K562 (cell line): ENCODE data around the gene JDP2. TPM values are rescaled to one million over a fixed set of nuclear protein-coding genes. Genes with fewer than 3 reads are reported as not detected.

Experiments used
- ATAC-seq: fragments of 200-7000 bp; cut with Tn5 transposase; 3 replicates; pipeline ENCODE4 v1.9.1; 2020; ENCODE audit warnings: moderate library complexity
- BruUV-seq: library from RNA; stranded (reverse); fragments of 400-500 nt; replicated peaks from 2 replicates; lab custom pipeline; 2021; lab: Mats Ljungman, UMichigan
- CTCF ChIA-PET: fragments of 300-600 bp; formaldehyde crosslinking; extraction: SDS; loops from one replicate; lab custom pipeline; 2021; ENCODE audit warnings: low intra/inter-chr PET ratio; lab: Yijun Ruan, JAX
- POLR2A ChIA-PET: fragments of 300-600, 350-650 bp; sonication (Branson Sonifier 250); formaldehyde crosslinking; extraction: SDS; loops from one replicate; lab custom pipeline; 2021; ENCODE audit warnings: antibody characterized with exemption, inconsistent platforms; lab: Yijun Ruan, JAX
- DNase-seq, 4 experiments: peaks; one replicate each; pipeline versions ENCODE4 v3.0.0 to v3.0.0-alpha.2; 2011 to 2018; ENCODE audit warnings: low spot score in 3 of 4, mixed read lengths in 3 of 4; ENCODE audit errors: extremely low read depth in 1 of 4
- FAIRE-seq: peaks from 2 replicates; lab custom pipeline; 2011; peaks lifted over from hg19 to GRCh38; lab: Jason Lieb, UNC
- H2AFZ ChIP-seq: 2 replicates; pipeline ENCODE4 v1.6.0; 2011; ENCODE audit warnings: low read depth, low read length, control low read depth, inconsistent platforms
- H3K27ac ChIP-seq: fragments of 200-600 bp; 3 replicates; pipeline ENCODE4 v1.8.0; 2011; ENCODE audit warnings: low read depth, mild to moderate bottlenecking, control low read depth, inconsistent platforms, low read length, moderate library complexity, mixed read lengths; ENCODE audit errors: extremely low read depth
- H3K27me3 ChIP-seq, 2 experiments: fragments of 300-600 bp in 1 of 2; 2 replicates in 1 of 2; 3 replicates in 1 of 2; pipeline versions ENCODE4 v1.6.0 to v1.8.0; 2011; ENCODE audit warnings: inconsistent platforms in 2 of 2, low read length in 2 of 2, mild to moderate bottlenecking in 1 of 2, mixed read lengths in 1 of 2, moderate library complexity in 1 of 2; ENCODE audit not compliant: control insufficient read depth in 2 of 2, insufficient read depth in 2 of 2
- H3K36me3 ChIP-seq: fragments of 300-600 bp; 3 replicates; pipeline ENCODE4 v1.8.0; 2011; ENCODE audit warnings: mild to moderate bottlenecking, low read length, inconsistent platforms; ENCODE audit not compliant: control insufficient read depth, insufficient read depth
- H3K4me1 ChIP-seq, 2 experiments: fragments of 200-600 bp in 1 of 2; replicated peaks in 1 of 2; 2 replicates in 1 of 2; 3 replicates in 1 of 2; pipeline versions ENCODE4 v1.5.1 to v1.8.0; 2011; ENCODE audit warnings: inconsistent platforms in 2 of 2, low read length in 2 of 2, mild to moderate bottlenecking in 1 of 2, mixed read lengths in 1 of 2, moderate library complexity in 1 of 2; ENCODE audit not compliant: control insufficient read depth in 2 of 2, insufficient read depth in 2 of 2
- H3K4me2 ChIP-seq: 2 replicates; pipeline ENCODE4 v1.6.1; 2011; ENCODE audit warnings: low read length, control low read depth, inconsistent platforms, mixed read lengths; ENCODE audit not compliant: insufficient read depth
- H3K4me3 ChIP-seq: fragments of 200-600 bp; sonication (generic), shearing (Covaris generic); 2 replicates; pipeline ENCODE4 v1.5.1; 2016; ENCODE audit warnings: control low read depth, inconsistent platforms
- H3K79me2 ChIP-seq: fragments of 200-600 bp; 3 replicates; pipeline ENCODE4 v1.8.0; 2011; ENCODE audit warnings: low read length, inconsistent platforms; ENCODE audit not compliant: control insufficient read depth, insufficient read depth
- H3K9ac ChIP-seq, 2 experiments: 2 replicates each; pipeline versions ENCODE4 v1.6.0 to v1.6.1; 2011; ENCODE audit warnings: low read depth in 2 of 2, low read length in 2 of 2, control low read depth in 1 of 2, inconsistent platforms in 1 of 2, mild to moderate bottlenecking in 1 of 2, mixed read lengths in 1 of 2; ENCODE audit not compliant: insufficient read depth in 1 of 2
- H3K9me1 ChIP-seq: one replicate; pipeline ENCODE4 v1.6.0; 2011; ENCODE audit warnings: inconsistent platforms, mild to moderate bottlenecking, low read length, moderate library complexity; ENCODE audit not compliant: control insufficient read depth, insufficient read depth
- H3K9me3 ChIP-seq: replicated peaks from 2 replicates; pipeline ENCODE4 v1.5.1; 2011; ENCODE audit warnings: low read depth, low read length, inconsistent platforms; ENCODE audit not compliant: control insufficient read depth, insufficient read depth
- H4K20me1 ChIP-seq: replicated peaks from 2 replicates; pipeline ENCODE4 v1.6.1; 2011; ENCODE audit warnings: low read length, inconsistent platforms, mixed read lengths; ENCODE audit not compliant: control insufficient read depth, insufficient read depth
- ATF7 ChIP-seq: fragments of 450-650 bp; IDR thresholded peaks from 2 replicates; pipeline ENCODE4 v1.7.1; 2014; ENCODE audit warnings: mild to moderate bottlenecking, moderate library complexity
- DPF2 ChIP-seq: fragments of 450-650 bp; IDR thresholded peaks from 2 replicates; pipeline ENCODE4 v1.6.1; 2016
- ESRRA ChIP-seq: fragments of 450-650 bp; IDR thresholded peaks from 2 replicates; pipeline ENCODE4 v1.6.1; 2014; ENCODE audit warnings: low read depth, mild to moderate bottlenecking, moderate library complexity, borderline replicate concordance
- HDGF ChIP-seq: fragments of 450-650 bp; IDR thresholded peaks from 2 replicates; pipeline ENCODE4 v1.6.1; 2016
- HOXB6 ChIP-seq: fragments of 250-450 bp; sonication (Bioruptor Pico); IDR thresholded peaks from 2 replicates; pipeline ENCODE4 v1.5.1; 2022; ENCODE audit warnings: mild to moderate bottlenecking, borderline replicate concordance
- MAFG ChIP-seq: fragments of 450-650 bp; conservative IDR thresholded peaks from 2 replicates; pipeline ENCODE4 v1.6.1; 2016; ENCODE audit warnings: missing genetic modification characterization, missing compliant biosample characterization
- NR2F6 ChIP-seq: fragments of 450-650 bp; formaldehyde crosslinking; IDR thresholded peaks from 2 replicates; pipeline ENCODE4 v1.4.0; 2020; ENCODE audit warnings: mild to moderate bottlenecking
- NRF1 ChIP-seq, 2 experiments: fragments of 450-650 bp; IDR thresholded peaks in 1 of 2; conservative IDR thresholded peaks in 1 of 2; 2 replicates each; pipeline ENCODE4 v1.6.1; 2014; ENCODE audit warnings: mild to moderate bottlenecking in 2 of 2
- SMC3 ChIP-seq: conservative IDR thresholded peaks from 2 replicates; pipeline ENCODE4 v1.6.1; 2011; ENCODE audit warnings: low read depth, low read length, improper control_type of control experiment; ENCODE audit not compliant: insufficient read depth
- TAF7 ChIP-seq: fragments of 450-650 bp; IDR thresholded peaks from 2 replicates; pipeline ENCODE4 v1.6.1; 2016; ENCODE audit warnings: missing genetic modification characterization, missing compliant biosample characterization
- TSHZ1 ChIP-seq: fragments of 250-450 bp; sonication (Bioruptor Pico); IDR thresholded peaks from 2 replicates; pipeline ENCODE4 v1.4.0; 2020; ENCODE audit warnings: mild to moderate bottlenecking, moderate library complexity
- ZC3H8 ChIP-seq: fragments of 450-650 bp; IDR thresholded peaks from 2 replicates; pipeline ENCODE4 v1.6.1; 2017
- ZNF124 ChIP-seq: sonication (generic); formaldehyde crosslinking; IDR thresholded peaks from 2 replicates; pipeline ENCODE4 v1.8.1; 2022; ENCODE audit warnings: missing genetic modification reagents
- ZNF436 ChIP-seq: fragments of 250-450, 450-650 bp; sonication (Bioruptor Pico); formaldehyde crosslinking; IDR thresholded peaks from 2 replicates; pipeline ENCODE4 v1.7.0; 2020; ENCODE audit warnings: mild to moderate bottlenecking
- ZNF785 ChIP-seq: fragments of 250-450 bp; sonication (Bioruptor Pico); IDR thresholded peaks from 2 replicates; pipeline ENCODE4 v1.4.0; 2020; ENCODE audit warnings: mild to moderate bottlenecking
- WGBS: fragments of 100-300 bp; shearing (Covaris generic); methylation state at CpG from one replicate; pipeline ENCODE4 v1.1.6; 2016; ENCODE audit warnings: low coverage, mixed read lengths; ENCODE audit not compliant: insufficient coverage; ENCODE audit errors: missing lambda C conversion rate; 5-methylcytosine and 5-hydroxymethylcytosine counted together
- in situ Hi-C: fragments of 300-500 bp; cut with MboI; formaldehyde crosslinking; loops from 4 replicates; pipeline ENCODE4 v1.15.0; 2018; ENCODE audit warnings: inconsistent platforms, mixed read lengths
- intact Hi-C: fragments of 100-400 bp; cut with micrococcal nuclease; formaldehyde crosslinking; loops from 2 replicates; pipeline ENCODE4 v1.14.2; 2022
- polyA plus RNA-seq, 8 experiments: library from polyadenylated mRNA; depleted of rRNA in 4 of 8; stranded (reverse) in 5 of 8; unstranded in 3 of 8; fragments of >200 nt; fragmentation: Nextera tagmentation in 2 of 8; fragmentation: Illumina TruSeq in 1 of 8; extraction: Ambion mirVana in 2 of 8; extraction: Trizol in 1 of 8; gene quantifications; 2 replicates each; pipeline versions ENCODE4 v1.2.1 to v1.2.3, GENCODE V29; 2011 to 2014; ENCODE audit warnings: inconsistent platforms in 1 of 8, missing spikeins in 1 of 8
- total RNA-seq, 7 experiments: library from RNA; depleted of rRNA in 6 of 7; stranded (reverse); fragments of >200 nt in 6 of 7; fragmentation: Illumina TruSeq in 2 of 7; extraction: Trizol in 2 of 7; gene quantifications; 2 replicates each; pipeline versions ENCODE4 v1.2.1 to v1.2.3, GENCODE V29; 2011 to 2021; ENCODE audit warnings: low replicate concordance in 1 of 7
- TF ChIP-seq, protein P1 (sequence below): sonication (generic); formaldehyde crosslinking; IDR thresholded peaks from 2 replicates; pipeline ENCODE4 v1.8.0; 2022; ENCODE audit warnings: mild to moderate bottlenecking, missing genetic modification reagents
- TF ChIP-seq, protein P2 (sequence below): fragments of 450-650 bp; IDR thresholded peaks from 2 replicates; pipeline ENCODE4 v1.6.1; 2017; ENCODE audit warnings: antibody characterized with exemption

JDP2 gene
- total and polyA plus RNA-seq, 9 of the 15 experiments (the other 6 are each of a cell fraction or from before 2014, with no cell fraction given) = 0.27 to 13.8 (median 3.1) TPM

GRCh38 chr14:75442642-75443041, 14.8 kb downstream of the JDP2 start (continued):
- TF ChIP-seq ZNF124 = no peak
- TF ChIP-seq ZNF785 = no peak
- TF ChIP-seq DPF2 = peak; percentile 79
- TF ChIP-seq, protein P1, sequence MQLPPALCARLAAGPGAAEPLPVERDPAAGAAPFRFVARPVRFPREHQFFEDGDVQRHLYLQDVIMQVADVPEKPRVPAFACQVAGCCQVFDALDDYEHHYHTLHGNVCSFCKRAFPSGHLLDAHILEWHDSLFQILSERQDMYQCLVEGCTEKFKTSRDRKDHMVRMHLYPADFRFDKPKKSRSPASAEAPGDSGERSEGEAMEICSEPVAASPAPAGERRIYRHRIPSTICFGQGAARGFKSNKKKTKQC (CRISPR knock-in tag) = no peak
- peak; percentile 97 for TF ChIP-seq MAFG (tag)
- TF ChIP-seq TAF7 (tag) = no peak
- no peak for TF ChIP-seq ZC3H8
- peak; percentile 91; the same call in 1 of the 2 replicates for TF ChIP-seq ESRRA
- TF ChIP-seq NRF1 (conservative IDR thresholded peaks at IDR 0.05 in 1 of 2, IDR thresholded peaks at IDR 0.05 in 1 of 2) = no peak

DNA sequence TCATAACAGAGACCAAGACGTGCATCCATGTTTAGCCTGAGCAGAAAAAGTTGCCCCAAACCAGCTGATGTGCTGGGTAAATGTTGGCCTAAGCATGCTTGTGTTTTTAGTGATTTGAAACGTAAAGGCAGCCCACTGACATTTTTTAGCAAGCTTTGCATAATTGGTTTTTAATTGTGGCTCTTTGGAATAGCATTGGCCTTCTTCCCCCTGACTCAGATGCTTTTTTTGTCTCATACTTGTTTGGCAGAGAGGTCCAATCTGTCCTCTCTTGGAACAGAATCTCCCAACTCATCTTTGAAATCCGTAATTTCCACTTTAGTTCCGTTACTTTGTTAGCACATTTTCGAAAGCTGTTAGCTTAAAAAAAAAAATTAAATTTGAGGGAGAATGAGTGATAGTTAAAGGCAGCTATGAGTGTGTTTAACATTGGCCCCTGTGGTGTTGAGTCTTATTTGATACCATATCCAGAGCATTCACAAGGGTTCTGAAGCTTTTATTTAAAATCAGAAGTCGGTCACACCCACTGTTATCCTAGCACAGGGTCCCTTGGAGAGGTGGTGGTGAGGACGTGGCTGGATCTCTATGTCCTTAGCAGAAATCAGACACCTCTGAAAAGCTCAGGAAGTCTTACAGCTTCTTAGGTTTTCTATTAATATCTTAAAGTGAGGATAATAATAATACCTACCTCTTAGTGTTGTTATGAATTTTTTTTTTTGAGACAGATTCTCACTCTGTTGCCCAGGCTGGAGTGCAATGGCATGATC, 15.6 kb downstream of the JDP2 start:
- POLR2A ChIA-PET = interaction anchor here (0.6 to 0.8 kb wide), 2 partner anchors 8 to 703 kb away, joined by 3 read pairs; no protein-coding TSS in a partner anchor
- Histone ChIP-seq H3K4me3 (no peak overlapping the region), H3K9ac (peak overlapping the region; percentile 30 to 53; a peak in 2 of 4 replicates), H2AFZ (peak overlapping the region; percentile 84), H3K27me3 (no peaks in the 10 kb centered on the region), H3K27ac (peak overlapping the region; percentile 58; the same call in 2 of the 3 replicates), H3K4me1 (peaks cover 16 to 36% of the 10 kb centered on the region in 2 experiments), H3K36me3 (no peaks in the 10 kb centered on the region), H4K20me1 (no peaks in the 10 kb centered on the region), H3K9me3 (no peaks in the 10 kb centered on the region), H3K79me2 (no peaks in the 10 kb centered on the region), H3K4me2 (peak overlapping the region; percentile 54), H3K9me1 (no peaks in the 10 kb centered on the region)
- DNase-seq = no peak
- no TSS peak for BruUV-seq
- WGBS = 51% methylated on average over 7 of the region's 7 CpGs
- no peak for FAIRE-seq
- intact Hi-C loops (no loop called here), in situ Hi-C loops (no loop called here)
- no peak for ATAC-seq
- CTCF ChIA-PET = interaction anchor here (0.6 kb wide), 1 partner anchor 226 kb away, joined by 3 read pairs; no protein-coding TSS in a partner anchor
- TF ChIP-seq HOXB6 (CRISPR knock-in tag) (no peak), SMC3 (no peak), NR2F6 (CRISPR knock-in tag) (no peak), ZNF124 (no peak), ZNF436 (no peak), HDGF (no peak), TSHZ1 (CRISPR knock-in tag) (no peak), ATF7 (no peak)
- TF ChIP-seq, protein P2, sequence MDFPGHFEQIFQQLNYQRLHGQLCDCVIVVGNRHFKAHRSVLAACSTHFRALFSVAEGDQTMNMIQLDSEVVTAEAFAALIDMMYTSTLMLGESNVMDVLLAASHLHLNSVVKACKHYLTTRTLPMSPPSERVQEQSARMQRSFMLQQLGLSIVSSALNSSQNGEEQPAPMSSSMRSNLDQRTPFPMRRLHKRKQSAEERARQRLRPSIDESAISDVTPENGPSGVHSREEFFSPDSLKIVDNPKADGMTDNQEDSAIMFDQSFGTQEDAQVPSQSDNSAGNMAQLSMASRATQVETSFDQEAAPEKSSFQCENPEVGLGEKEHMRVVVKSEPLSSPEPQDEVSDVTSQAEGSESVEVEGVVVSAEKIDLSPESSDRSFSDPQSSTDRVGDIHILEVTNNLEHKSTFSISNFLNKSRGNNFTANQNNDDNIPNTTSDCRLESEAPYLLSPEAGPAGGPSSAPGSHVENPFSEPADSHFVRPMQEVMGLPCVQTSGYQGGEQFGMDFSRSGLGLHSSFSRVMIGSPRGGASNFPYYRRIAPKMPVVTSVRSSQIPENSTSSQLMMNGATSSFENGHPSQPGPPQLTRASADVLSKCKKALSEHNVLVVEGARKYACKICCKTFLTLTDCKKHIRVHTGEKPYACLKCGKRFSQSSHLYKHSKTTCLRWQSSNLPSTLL = no peak
